Medulla oblongata (tissue), 1 donor: Measurements from ENCODE around the gene VARS1.
A peak's percentile ranks its signal among the peaks of the same experiment; 100 is the strongest.
"Not testable (repeated sequence)": the region's sequence is repeated elsewhere in the genome, so short reads cannot be mapped to it uniquely, and the experiment has no call there.

Experiments used
- DNase-seq: peaks from one replicate; pipeline ENCODE4 v3.0.0-alpha.2; 2015; ENCODE audit errors: extremely low spot score

Gene VARS1

GRCh38 chr6:31822036-31822821 is 26.7 kb upstream of the VARS1 start:
- peak; percentile 97 for DNase-seq

- DNase-seq: peak; percentile 81
Measured at GRCh38 chr6:31821301-31822035, 25.9 kb upstream of the VARS1 start.

- not testable (repeated sequence) for DNase-seq
Measured at GRCh38 chr6:31820399-31820798, 24.8 kb upstream of the VARS1 start.

- peak; percentile 19 for DNase-seq
Measured at GRCh38 chr6:31819871-31820299, 24.3 kb upstream of the VARS1 start.

GRCh38 chr6:31817929-31818511 is 22.5 kb upstream of the VARS1 start:
- peak; percentile 85 for DNase-seq

GRCh38 chr6:31817133-31817928 is 21.8 kb upstream of the VARS1 start:
- DNase-seq: peak; percentile 81

GRCh38 chr6:31815025-31815838 is 19.7 kb upstream of the VARS1 start, which contains the start of the genes HSPA1A and HSPA1L:
TSS of gene HSPA1A (plus strand) at chr6:31815543. CDS start at chr6:31815757, 214 bp downstream.
TSS of gene HSPA1L (minus strand) at chr6:31815283. CDS start at chr6:31811972, 3,311 bp downstream.
- DNase-seq: peak; percentile 99

GRCh38 chr6:31814677-31815024 is 19.1 kb upstream of the VARS1 start:
- peak; percentile 99 for DNase-seq

- no peak for DNase-seq
Measured at GRCh38 chr6:31813465-31813849, 17.9 kb upstream of the VARS1 start.

- no peak for DNase-seq
Measured at GRCh38 chr6:31811645-31812044, 16.1 kb upstream of the VARS1 start.

GRCh38 chr6:31808599-31808998 is 13.0 kb upstream of the VARS1 start:
- DNase-seq: not testable (repeated sequence)

- peak; percentile 98 for DNase-seq
Measured at GRCh38 chr6:31806470-31807272, 11.1 kb upstream of the VARS1 start, which contains the start of gene LSM2. TSS of gene LSM2 (minus strand) at chr6:31806966. CDS start at chr6:31806757, 209 bp downstream.

GRCh38 chr6:31805939-31806469 is 10.5 kb upstream of the VARS1 start:
- no peak for DNase-seq

GRCh38 chr6:31801031-31801927 is 5.7 kb upstream of the VARS1 start:
- DNase-seq: not testable (repeated sequence)

GRCh38 chr6:31799781-31800180 is 4.2 kb upstream of the VARS1 start:
- DNase-seq: no peak

GRCh38 chr6:31797588-31797987 is 2.0 kb upstream of the VARS1 start:
- DNase-seq: no peak

GRCh38 chr6:31796993-31797385 is 1.4 kb upstream of the VARS1 start:
- no peak for DNase-seq

- DNase-seq: no peak
Measured at GRCh38 chr6:31794866-31795615, 511 bp downstream of the VARS1 start.
